Activated CD4-positive, alpha-beta memory T cell treated with anti-CD3 and anti-CD28 coated beads, Interleukin-2, amount 10 ng/mL, durations not matched to agents 7 days and 5 days (primary cell): ENCODE measurements around the gene ZCCHC7. TPM values are rescaled to one million over a fixed set of nuclear protein-coding genes. Genes with fewer than 3 reads are reported as not detected.

Experiments
- CTCF ChIA-PET: fragments of 350-600 bp; sonication (Branson Sonifier 250); formaldehyde crosslinking; loops from one replicate; lab custom pipeline; 2021; ENCODE audit warnings: antibody characterized with exemption, inconsistent platforms; lab: Charles Lee
- POLR2A ChIA-PET: fragments of 350-600 bp; sonication (Branson Sonifier 250); formaldehyde crosslinking; loops from one replicate; lab custom pipeline; 2021; ENCODE audit warnings: antibody characterized with exemption; lab: Charles Lee
- DNase-seq: peaks from one replicate; pipeline ENCODE4 v3.0.0-alpha.2; 2020
- H3K27ac Mint-ChIP-seq: one replicate; pipeline ENCODE4 v1.8.0; 2021; ENCODE audit warnings: mild to moderate bottlenecking, mixed read lengths
- H3K27me3 Mint-ChIP-seq: one replicate; pipeline ENCODE4 v1.8.0; 2021; ENCODE audit warnings: mixed read lengths
- H3K36me3 Mint-ChIP-seq: one replicate; pipeline ENCODE4 v1.8.0; 2021; ENCODE audit warnings: low read depth, mixed read lengths
- H3K4me1 Mint-ChIP-seq: one replicate; pipeline ENCODE4 v1.8.0; 2021; ENCODE audit warnings: mixed read lengths
- H3K4me3 Mint-ChIP-seq: one replicate; pipeline ENCODE4 v1.8.0; 2021; ENCODE audit warnings: mild to moderate bottlenecking, mixed read lengths
- H3K9me3 Mint-ChIP-seq: one replicate; pipeline ENCODE4 v1.8.0; 2021; ENCODE audit warnings: mixed read lengths
- total RNA-seq, 2 experiments: library from RNA; stranded (reverse); gene quantifications; one replicate each; pipeline ENCODE4 v1.2.3, GENCODE V29; 2021

ZCCHC7 gene
- total RNA-seq, 2 experiments from 2014 or later = 20.9 to 21.9 TPM

DNA sequence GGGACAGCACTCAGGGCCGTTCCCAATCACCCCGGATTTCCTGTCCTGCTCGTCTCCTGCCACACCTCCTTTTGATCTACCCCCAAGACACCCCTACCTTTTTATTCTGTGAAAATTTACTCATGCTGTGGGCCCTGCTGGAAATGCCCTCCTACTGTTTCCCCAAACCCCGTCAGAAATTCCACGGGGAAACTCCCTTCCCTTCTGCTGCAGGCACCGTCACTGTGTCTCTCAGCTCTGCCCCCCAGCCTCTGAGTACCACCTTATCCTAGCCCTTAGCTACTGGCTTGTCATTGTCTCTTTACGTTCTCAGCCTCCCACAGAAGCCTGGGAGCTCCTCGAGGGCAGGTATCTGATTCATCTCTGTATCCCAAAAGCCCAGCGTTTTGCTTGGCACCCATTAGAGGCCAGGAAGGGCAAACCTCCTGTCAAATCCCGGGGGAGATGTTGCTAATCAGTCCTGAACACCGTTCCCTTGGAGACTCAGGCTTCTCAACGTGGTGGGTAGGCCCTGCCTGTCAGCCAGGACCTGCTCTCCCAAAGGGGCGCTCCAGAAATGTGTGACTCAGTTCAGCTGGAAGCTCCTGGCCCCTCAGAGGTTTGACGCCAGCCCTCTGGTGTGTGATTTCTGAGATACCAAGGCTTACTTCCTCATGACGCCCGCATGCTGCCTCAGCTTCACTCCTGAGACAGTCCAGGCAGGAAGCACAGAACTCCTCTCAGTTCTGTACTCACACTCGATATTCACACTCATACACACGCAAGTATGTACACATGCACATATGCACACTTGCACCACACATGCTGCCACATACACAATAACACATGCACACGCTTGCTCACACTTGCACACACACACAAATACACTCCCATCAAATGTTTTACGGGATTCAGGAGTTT lies 251.4 kb downstream of the ZCCHC7 start:
- no peak overlapping the region for H3K27ac Mint-ChIP-seq
- CTCF ChIA-PET = no interaction called here
- peaks cover 2% of the 10 kb centered on the region for H3K4me1 Mint-ChIP-seq
- POLR2A ChIA-PET = no interaction called here
- no peaks in the 10 kb centered on the region for H3K36me3 Mint-ChIP-seq
- H3K9me3 Mint-ChIP-seq = no peaks in the 10 kb centered on the region
- H3K27me3 Mint-ChIP-seq = peaks cover 10% of the 10 kb centered on the region
- no peak overlapping the region for H3K4me3 Mint-ChIP-seq
- no peak for DNase-seq

DNA sequence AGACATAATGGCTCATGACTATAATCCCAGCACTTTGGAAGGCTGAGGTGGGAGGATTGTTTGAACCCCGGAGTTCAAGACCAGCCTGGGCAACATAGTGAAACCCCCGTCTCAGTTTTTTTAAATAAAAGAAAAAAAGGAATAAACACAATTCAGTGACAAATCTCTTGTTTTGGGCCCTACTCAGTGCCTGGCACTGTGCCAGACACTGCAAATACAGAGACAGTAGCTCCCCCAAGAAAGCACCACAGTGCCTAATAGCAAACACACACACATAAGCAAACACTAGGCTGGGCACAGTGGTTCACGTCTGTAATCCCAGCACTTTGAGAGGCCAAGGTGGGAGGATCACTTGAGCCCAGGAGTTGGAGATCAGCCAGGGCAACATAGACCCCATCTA lies 252.5 kb downstream of the ZCCHC7 start:
- ChIA-PET POLR2A (no interaction called here), CTCF (no interaction called here)
- no peak for DNase-seq
- Mint-ChIP-seq H3K36me3 (no peaks in the 10 kb centered on the region), H3K27ac (no peak overlapping the region), H3K4me3 (no peak overlapping the region), H3K4me1 (peaks cover 2% of the 10 kb centered on the region), H3K27me3 (peaks cover 13% of the 10 kb centered on the region), H3K9me3 (no peaks in the 10 kb centered on the region)

DNA sequence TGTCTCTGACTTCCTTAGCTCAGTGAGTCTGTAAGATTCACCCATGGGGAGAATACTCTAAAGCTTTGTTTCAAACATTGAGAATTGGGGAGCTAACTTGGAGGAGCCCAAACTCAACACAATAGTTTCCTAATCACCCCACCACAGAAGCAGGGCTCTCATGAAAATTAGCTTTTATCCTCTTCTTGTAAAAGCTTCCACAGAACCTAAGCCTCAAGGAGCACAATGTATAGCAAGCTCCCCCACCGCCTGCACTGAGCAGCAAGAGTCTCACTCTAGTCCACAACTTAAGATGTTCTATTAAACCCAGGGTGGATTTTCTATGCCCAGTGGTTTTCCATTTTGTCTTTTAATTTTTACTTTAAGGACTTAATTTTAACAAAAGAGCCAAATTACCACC lies 253.2 kb downstream of the ZCCHC7 start:
- Mint-ChIP-seq H3K36me3 (no peaks in the 10 kb centered on the region), H3K4me1 (peaks cover 2% of the 10 kb centered on the region), H3K27ac (no peak overlapping the region), H3K4me3 (no peak overlapping the region), H3K9me3 (no peaks in the 10 kb centered on the region), H3K27me3 (peaks cover 15% of the 10 kb centered on the region)
- ChIA-PET POLR2A (no interaction called here), CTCF (no interaction called here)
- DNase-seq = no peak

DNA sequence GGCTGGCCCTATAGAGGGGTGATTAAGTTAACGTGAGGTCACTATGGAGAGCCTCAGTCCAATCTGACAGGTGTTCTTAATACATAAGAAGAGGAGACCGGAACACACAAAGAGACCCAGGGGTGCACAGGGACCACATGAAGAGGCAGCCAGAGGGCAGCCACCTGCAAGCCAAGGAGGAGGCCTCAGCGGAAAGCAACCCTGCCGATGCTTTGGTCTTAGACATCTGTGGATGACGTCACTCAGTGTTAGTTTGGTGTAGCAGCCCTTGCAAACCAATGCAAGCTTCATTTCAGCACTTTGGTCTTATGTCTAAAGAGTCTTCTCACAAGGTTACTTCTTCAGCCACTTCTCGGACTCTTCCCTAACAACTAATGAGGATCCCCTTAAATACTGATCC lies 254.5 kb downstream of the ZCCHC7 start:
- ChIA-PET POLR2A (no interaction called here), CTCF (no interaction called here)
- no peak overlapping the region for H3K27ac Mint-ChIP-seq
- H3K4me1 Mint-ChIP-seq = peaks cover 2% of the 10 kb centered on the region
- no peak overlapping the region for H3K4me3 Mint-ChIP-seq
- no peak for DNase-seq
- no peaks in the 10 kb centered on the region for H3K9me3 Mint-ChIP-seq
- H3K27me3 Mint-ChIP-seq = peaks cover 20% of the 10 kb centered on the region
- H3K36me3 Mint-ChIP-seq = no peaks in the 10 kb centered on the region

DNA sequence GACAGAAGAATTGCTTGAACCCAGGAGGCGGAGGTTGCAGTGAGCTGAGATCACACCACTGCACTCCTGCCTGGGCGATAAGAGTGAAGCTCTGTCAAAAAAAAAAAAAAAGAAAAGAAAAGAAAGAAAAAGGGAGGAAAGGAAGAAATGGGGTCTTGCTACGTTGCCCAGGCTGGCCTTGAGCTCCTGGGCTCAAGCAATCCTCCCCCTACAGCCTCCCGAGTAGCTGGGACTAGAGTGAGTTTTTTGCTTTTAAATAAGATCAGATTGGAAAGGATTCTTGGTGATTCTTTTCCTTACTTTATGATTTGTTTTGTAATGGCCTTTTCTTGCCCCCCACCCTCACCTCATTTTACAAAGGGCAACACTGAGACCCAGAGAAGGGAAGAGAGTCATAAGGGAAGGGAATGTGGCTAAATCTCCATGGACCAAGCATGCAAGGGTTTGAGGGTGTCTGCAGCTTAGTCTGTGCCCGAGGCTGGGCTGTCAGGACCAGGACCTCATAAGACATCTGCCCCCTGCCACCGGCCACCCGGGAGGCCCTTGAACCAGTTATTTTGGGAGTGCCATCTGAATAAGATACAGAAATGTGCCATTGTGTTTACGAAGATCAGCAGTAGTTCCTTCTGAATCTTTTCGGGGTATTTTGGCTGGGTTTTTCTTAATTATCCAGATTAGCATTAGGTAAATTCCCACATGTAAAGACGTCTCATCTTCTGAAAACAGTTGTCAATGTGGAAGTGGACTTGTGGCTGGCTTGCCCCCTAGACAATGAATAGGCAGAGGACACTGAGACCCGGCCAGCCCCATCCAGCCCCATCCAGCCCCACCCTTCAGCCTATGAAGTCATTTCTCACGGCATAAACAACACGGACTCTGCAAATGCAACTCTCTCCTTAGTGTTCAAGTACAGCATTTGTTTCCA lies 257.6 kb downstream of the ZCCHC7 start:
- Mint-ChIP-seq H3K36me3 (no peaks in the 10 kb centered on the region), H3K4me1 (no peaks in the 10 kb centered on the region), H3K4me3 (no peak overlapping the region), H3K27me3 (peaks cover 20% of the 10 kb centered on the region), H3K27ac (no peak overlapping the region), H3K9me3 (no peaks in the 10 kb centered on the region)
- ChIA-PET CTCF (no interaction called here), POLR2A (no interaction called here)
- no peak for DNase-seq

DNA sequence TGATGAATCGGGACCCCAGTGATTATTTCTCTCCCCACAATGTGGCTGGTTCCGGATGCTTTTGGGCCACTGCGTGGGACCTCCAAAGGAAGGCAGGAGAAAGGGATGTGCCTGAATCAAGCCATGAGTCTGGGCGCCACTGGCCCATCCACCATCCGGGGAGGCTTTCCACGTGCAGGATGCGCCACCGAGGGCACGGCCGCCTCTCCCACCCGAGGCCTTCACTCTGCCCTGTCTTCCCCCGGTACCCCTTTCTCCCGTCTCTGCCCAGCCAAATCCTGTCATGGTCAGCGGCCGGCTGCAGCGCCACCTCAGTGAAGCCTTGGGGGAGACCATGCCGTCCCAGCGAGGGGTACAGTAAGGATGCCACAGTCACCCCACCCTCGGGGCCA lies 258.2 kb downstream of the ZCCHC7 start:
- peaks cover 17% of the 10 kb centered on the region for H3K27me3 Mint-ChIP-seq
- ChIA-PET POLR2A (no interaction called here), CTCF (no interaction called here)
- no peaks in the 10 kb centered on the region for H3K4me1 Mint-ChIP-seq
- H3K36me3 Mint-ChIP-seq = no peaks in the 10 kb centered on the region
- DNase-seq = no peak
- H3K9me3 Mint-ChIP-seq = no peaks in the 10 kb centered on the region
- H3K4me3 Mint-ChIP-seq = no peak overlapping the region
- H3K27ac Mint-ChIP-seq = no peak overlapping the region

DNA sequence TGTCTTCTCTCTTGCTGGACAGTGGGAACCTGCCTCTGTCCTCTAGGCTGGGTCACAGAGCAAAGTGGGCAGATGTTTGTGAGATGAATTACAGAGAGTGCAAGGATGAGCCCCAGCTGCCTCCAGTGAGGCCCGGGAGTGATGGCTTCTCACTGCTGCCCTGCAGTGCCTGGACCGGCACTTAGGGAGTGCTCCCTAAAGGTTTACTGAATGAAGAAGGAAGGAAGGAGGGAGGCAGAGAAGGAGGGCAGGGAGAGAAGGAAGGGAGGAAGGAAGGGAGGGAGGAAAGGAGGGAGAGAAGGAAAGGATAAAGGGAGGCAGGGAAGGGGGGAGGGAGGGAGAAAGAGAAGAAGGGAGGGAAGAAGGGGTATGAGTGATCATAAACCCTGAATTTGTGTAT lies 259.5 kb downstream of the ZCCHC7 start:
- CTCF ChIA-PET = no interaction called here
- no peak overlapping the region for H3K27ac Mint-ChIP-seq

DNA sequence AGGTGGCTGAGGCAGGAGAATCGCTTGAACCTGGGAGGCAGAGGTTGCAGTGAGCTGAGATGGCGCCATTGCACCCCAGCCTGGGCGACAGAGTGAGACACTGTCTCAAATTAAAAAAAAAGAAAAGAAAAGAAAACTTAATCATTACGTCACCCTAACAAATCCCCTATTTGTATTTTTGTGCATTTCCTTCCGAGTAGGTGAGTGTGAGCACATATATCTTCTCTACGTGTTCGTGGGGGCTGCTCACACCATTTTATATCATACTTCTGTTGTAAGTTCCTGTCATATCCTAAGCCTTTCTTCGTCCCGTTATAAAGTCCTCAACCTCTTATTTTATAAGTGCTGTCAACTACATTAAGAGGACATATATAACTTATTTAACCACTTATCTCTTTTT lies 260.2 kb downstream of the ZCCHC7 start:
- Mint-ChIP-seq H3K4me3 (no peak overlapping the region), H3K36me3 (no peaks in the 10 kb centered on the region), H3K4me1 (no peaks in the 10 kb centered on the region), H3K9me3 (no peaks in the 10 kb centered on the region), H3K27me3 (peaks cover 15% of the 10 kb centered on the region), H3K27ac (no peak overlapping the region)
- DNase-seq = no peak
- POLR2A ChIA-PET = no interaction called here
- CTCF ChIA-PET = no interaction called here

More for the DNA sequence above, 259.5 kb downstream of the ZCCHC7 start:
- H3K4me1 Mint-ChIP-seq = no peaks in the 10 kb centered on the region
- peaks cover 15% of the 10 kb centered on the region for H3K27me3 Mint-ChIP-seq
- H3K36me3 Mint-ChIP-seq = no peaks in the 10 kb centered on the region
- DNase-seq = no peak
- H3K4me3 Mint-ChIP-seq = no peak overlapping the region
- no peaks in the 10 kb centered on the region for H3K9me3 Mint-ChIP-seq
- POLR2A ChIA-PET = no interaction called here

DNA sequence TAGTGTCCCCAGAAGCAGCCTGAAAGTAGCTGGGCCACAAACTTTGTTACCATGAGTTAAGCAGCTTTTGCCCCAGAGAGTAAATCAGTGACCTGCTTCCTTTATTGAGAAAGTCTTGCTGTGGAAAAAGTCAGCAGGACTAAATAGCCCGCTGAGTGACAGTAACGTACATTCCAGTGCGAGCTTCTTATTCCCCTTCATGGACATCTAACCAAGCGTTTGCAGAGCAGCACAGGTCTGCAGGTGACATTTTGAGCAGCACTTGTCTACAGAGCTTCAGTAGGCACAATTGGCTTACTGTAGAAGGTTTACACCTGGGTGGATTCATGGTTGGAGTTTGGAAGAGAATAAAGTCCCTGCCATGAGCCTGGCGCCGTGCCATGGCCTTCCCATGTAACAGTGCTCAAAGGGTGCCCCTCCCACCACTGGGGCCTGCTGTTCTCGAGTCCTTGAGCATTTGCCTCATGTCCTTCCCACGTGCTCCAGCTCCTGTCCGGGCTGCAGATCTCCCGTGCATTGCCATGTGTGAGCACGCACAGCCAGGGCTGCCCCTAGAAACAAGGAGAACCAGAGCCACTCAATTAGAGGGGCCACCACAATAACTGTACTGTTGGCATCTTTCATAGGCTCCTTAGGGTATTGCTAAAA lies 260.8 kb downstream of the ZCCHC7 start:
- no peaks in the 10 kb centered on the region for H3K4me1 Mint-ChIP-seq
- no peak overlapping the region for H3K27ac Mint-ChIP-seq
- ChIA-PET CTCF (interaction anchor here (1.3 kb wide), 1 partner anchor 10 kb away, joined by 3 read pairs; no protein-coding TSS in a partner anchor), POLR2A (no interaction called here)
- no peak for DNase-seq
- no peaks in the 10 kb centered on the region for H3K36me3 Mint-ChIP-seq
- H3K27me3 Mint-ChIP-seq = peaks cover 15% of the 10 kb centered on the region
- H3K9me3 Mint-ChIP-seq = no peaks in the 10 kb centered on the region
- H3K4me3 Mint-ChIP-seq = no peak overlapping the region

DNA sequence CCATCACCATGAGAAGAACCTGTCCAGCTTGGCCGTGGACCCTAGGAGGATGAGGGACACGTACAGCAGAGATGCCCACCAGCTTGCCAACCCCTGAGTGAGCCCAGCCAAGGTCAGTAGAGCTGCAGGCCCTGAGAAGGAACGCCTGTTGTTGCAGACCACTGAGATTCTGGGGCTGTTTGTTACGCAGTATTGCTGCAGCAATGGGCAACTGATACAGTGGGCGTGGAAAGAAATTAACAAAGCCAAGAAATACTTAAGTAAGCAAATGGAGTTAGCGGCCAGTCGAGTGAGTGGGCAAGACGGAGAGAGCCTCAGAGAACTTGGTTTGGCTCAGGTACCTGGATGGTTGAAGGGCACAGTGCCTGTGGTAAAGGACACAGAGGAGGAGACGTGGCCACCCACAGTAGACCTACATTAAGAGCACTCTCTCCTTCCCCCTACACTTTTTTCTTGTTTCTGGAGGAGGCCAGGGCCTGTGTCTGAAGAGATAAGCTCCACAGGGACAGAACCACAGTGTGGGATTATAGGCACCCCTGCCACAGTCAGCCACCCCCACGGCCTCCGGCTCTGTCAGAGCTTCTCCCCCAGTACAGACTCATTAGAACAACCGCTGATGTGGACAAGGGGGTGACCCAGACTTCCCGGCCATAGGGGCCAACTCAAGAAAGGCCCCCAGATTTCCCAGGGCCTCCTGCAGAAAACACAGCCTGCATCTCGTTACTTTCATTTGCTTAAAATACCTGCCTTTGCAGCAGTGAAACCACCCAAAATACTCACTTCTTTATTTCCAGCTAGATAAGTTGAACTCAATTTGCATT lies 262.0 kb downstream of the ZCCHC7 start:
- Mint-ChIP-seq H3K27ac (no peak overlapping the region), H3K36me3 (no peaks in the 10 kb centered on the region), H3K27me3 (peaks cover 7% of the 10 kb centered on the region), H3K4me1 (no peaks in the 10 kb centered on the region), H3K4me3 (no peak overlapping the region), H3K9me3 (no peaks in the 10 kb centered on the region)
- ChIA-PET POLR2A (no interaction called here), CTCF (interaction anchor here (1.3 kb wide), 1 partner anchor 9 kb away, joined by 3 read pairs; no protein-coding TSS in a partner anchor)
- DNase-seq = no peak

DNA sequence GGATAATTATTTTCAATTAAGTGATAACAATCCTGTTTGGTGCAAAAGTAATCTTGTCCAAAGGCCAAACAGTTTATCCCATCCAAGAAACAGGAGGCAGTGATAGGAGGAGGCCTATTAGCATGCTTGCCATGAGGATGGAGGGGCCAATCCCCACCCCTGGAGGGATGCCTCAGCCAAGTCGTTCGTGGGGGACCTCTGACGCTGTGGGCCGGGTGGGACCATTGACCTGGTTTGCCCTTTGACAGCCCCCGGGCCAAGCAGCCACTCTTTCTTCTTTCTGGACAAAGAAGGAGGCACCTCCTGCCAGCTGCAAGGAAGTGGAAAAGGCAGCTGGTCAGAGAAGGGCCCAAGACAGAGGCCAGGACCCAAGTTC lies 262.6 kb downstream of the ZCCHC7 start:
- Mint-ChIP-seq H3K27ac (no peak overlapping the region), H3K27me3 (peaks cover 7% of the 10 kb centered on the region), H3K4me3 (no peak overlapping the region), H3K4me1 (no peaks in the 10 kb centered on the region), H3K9me3 (no peaks in the 10 kb centered on the region), H3K36me3 (no peaks in the 10 kb centered on the region)
- DNase-seq = no peak
- ChIA-PET CTCF (interaction anchor here (0.6 kb wide), 1 partner anchor 23 kb away, joined by 5 read pairs; no protein-coding TSS in a partner anchor), POLR2A (no interaction called here)

DNA sequence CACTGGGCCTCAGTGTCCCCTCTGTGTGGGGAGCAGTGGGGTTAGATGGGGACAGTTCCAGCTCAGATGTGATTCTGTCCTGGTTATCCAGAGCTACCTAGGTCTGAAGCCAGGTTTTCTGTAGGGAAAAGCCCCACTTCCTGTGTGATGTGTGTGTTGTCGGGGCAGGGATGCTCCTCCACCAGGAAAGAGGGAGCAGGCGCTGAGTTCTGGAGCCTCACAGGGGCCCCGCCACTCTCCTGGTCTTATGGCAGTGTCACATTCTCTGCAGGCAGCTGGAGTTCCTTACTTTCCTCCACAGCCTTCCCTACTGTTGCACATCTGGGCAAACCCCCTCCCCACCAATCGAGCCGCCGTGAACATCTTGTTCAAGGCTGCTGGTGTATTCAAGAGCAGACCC lies 263.0 kb downstream of the ZCCHC7 start:
- Mint-ChIP-seq H3K27ac (no peak overlapping the region), H3K27me3 (peaks cover 7% of the 10 kb centered on the region), H3K4me3 (no peak overlapping the region), H3K36me3 (no peaks in the 10 kb centered on the region), H3K4me1 (no peaks in the 10 kb centered on the region), H3K9me3 (no peaks in the 10 kb centered on the region)
- CTCF ChIA-PET = interaction anchor here (0.6 kb wide), 1 partner anchor 22 kb away, joined by 5 read pairs; no protein-coding TSS in a partner anchor
- POLR2A ChIA-PET = no interaction called here
- no peak for DNase-seq
